ENCODE data around the gene STK11IP.

Gene STK11IP

GRCh38 chr2:219562049-219563020 lies 35.3 kb upstream of the STK11IP start:
- DNase-seq: no peak

GRCh38 chr2:219563271-219563928 lies 34.3 kb upstream of the STK11IP start:
- DNase-seq: no peak

- no peak for DNase-seq
These were observed 32.3 kb upstream of the STK11IP start for GRCh38 chr2:219565130-219566080.

GRCh38 chr2:219566640-219567039 lies 31.0 kb upstream of the STK11IP start:
- no peak for DNase-seq

- no peak for DNase-seq
These were observed 30.5 kb upstream of the STK11IP start for GRCh38 chr2:219567131-219567530.

GRCh38 chr2:219567791-219568361 lies 29.8 kb upstream of the STK11IP start:
- DNase-seq: no peak

GRCh38 chr2:219569041-219569440 lies 28.6 kb upstream of the STK11IP start:
- no peak for DNase-seq

- no peak for DNase-seq
These were observed 28.0 kb upstream of the STK11IP start for GRCh38 chr2:219569635-219570034.

GRCh38 chr2:219570194-219570923 lies 27.3 kb upstream of the STK11IP start:
- DNase-seq: no peak

GRCh38 chr2:219570924-219571310 lies 26.7 kb upstream of the STK11IP start:
- no peak for DNase-seq

- DNase-seq: no peak
These were observed 26.1 kb upstream of the STK11IP start, which contains the start of gene OBSL1 for GRCh38 chr2:219571311-219572236. Gene OBSL1 (minus strand): TSS chr2:219571539. CDS start chr2:219571232, 307 bp downstream.

- DNase-seq: no peak
These were observed 25.2 kb upstream of the STK11IP start, which contains the start of gene INHA for GRCh38 chr2:219572237-219573001. Gene INHA (plus strand): TSS chr2:219572310. CDS start chr2:219572375, 65 bp downstream.

GRCh38 chr2:219573166-219573565 lies 24.5 kb upstream of the STK11IP start:
- DNase-seq: no peak

GRCh38 chr2:219574484-219575311 lies 23.0 kb upstream of the STK11IP start:
- DNase-seq: no peak

GRCh38 chr2:219575566-219576504 lies 21.8 kb upstream of the STK11IP start:
- DNase-seq: no peak

- DNase-seq: no peak
These were observed 20.9 kb upstream of the STK11IP start for GRCh38 chr2:219576505-219577388.
